ENCODE results near the gene STK11IP. TPM values are rescaled to one million over a fixed set of nuclear protein-coding genes. Genes with fewer than 3 reads are reported as not detected.
A peak's percentile ranks its signal among the peaks of the same experiment; 100 is the strongest.

STK11IP gene
- total RNA-seq, 3 donors from 2014 or later, result 34.6 to 42.0 (median 39.6) TPM

DNA sequence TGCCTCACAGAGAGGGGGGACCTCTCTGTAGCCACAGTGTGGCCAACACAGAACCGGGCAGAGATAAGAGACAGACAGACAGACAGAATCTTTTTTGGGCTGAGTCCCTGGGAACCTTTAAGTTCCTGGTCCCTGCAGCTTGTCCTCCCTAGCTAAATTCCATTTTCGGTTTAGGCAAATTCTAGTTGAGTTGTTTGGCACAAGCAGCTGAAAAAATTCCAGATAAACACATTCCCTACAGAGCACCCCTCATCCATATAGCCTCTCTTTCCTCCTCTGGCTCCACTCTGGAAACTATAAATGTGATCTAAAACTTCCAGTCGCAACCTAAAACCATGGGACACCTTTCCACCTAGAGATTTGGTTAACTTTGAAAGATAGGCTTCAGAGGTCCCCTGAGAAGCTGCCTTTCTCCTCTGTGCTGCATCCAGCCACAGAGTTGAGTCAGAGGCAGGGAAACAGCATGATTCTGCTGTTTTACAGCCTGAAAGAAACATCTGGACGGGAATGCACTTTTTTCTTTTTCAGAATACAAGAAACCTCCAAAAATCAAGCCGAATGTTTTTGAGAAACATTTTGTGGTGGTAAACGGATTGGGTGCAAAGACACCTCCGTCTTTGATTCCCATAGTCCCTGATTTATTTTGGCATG, 60.7 kb downstream of the STK11IP start:
- DNase-seq (no peak), ATAC-seq (no peak)
- Histone ChIP-seq H3K36me3 (ENCODE audit: low read depth) (no peaks in the 10 kb centered on the region), H3K4me3 (no peak overlapping the region), H3K4me1 (ENCODE audit: low read depth) (no peaks in the 10 kb centered on the region), H3K9me3 (peaks cover 3% of the 10 kb centered on the region)
- TF ChIP-seq, protein P1, sequence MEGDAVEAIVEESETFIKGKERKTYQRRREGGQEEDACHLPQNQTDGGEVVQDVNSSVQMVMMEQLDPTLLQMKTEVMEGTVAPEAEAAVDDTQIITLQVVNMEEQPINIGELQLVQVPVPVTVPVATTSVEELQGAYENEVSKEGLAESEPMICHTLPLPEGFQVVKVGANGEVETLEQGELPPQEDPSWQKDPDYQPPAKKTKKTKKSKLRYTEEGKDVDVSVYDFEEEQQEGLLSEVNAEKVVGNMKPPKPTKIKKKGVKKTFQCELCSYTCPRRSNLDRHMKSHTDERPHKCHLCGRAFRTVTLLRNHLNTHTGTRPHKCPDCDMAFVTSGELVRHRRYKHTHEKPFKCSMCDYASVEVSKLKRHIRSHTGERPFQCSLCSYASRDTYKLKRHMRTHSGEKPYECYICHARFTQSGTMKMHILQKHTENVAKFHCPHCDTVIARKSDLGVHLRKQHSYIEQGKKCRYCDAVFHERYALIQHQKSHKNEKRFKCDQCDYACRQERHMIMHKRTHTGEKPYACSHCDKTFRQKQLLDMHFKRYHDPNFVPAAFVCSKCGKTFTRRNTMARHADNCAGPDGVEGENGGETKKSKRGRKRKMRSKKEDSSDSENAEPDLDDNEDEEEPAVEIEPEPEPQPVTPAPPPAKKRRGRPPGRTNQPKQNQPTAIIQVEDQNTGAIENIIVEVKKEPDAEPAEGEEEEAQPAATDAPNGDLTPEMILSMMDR (IDR thresholded peaks at IDR 0.05), result no peak
- intact Hi-C loops (cut with DNase I, micrococcal nuclease), result no loop called here

GRCh38 chr2:219658874-219659273, 61.2 kb downstream of the STK11IP start:
- Histone ChIP-seq H3K4me1 (ENCODE audit: low read depth) (no peaks in the 10 kb centered on the region), H3K36me3 (ENCODE audit: low read depth) (no peaks in the 10 kb centered on the region), H3K9me3 (peaks cover 3% of the 10 kb centered on the region), H3K4me3 (no peak overlapping the region)
- TF ChIP-seq, protein P1 (IDR thresholded peaks at IDR 0.05), result no peak
- intact Hi-C loops (cut with DNase I, micrococcal nuclease), result no loop called here
- DNase-seq (no peak), ATAC-seq (no peak)

GRCh38 chr2:219661197-219661954, 63.7 kb downstream of the STK11IP start:
- TF ChIP-seq, protein P1 (IDR thresholded peaks at IDR 0.05), result no peak
- H3K4me3 ChIP-seq, result no peak overlapping the region
- H3K36me3 ChIP-seq (ENCODE audit: low read depth), result no peaks in the 10 kb centered on the region
- H3K9me3 ChIP-seq, result peaks cover 3% of the 10 kb centered on the region
- no peaks in the 10 kb centered on the region for H3K4me1 ChIP-seq (ENCODE audit: low read depth)
- peak; percentile 90 for ATAC-seq
- intact Hi-C loops (cut with DNase I, micrococcal nuclease), result no loop called here
- DNase-seq, result no peak

DNA sequence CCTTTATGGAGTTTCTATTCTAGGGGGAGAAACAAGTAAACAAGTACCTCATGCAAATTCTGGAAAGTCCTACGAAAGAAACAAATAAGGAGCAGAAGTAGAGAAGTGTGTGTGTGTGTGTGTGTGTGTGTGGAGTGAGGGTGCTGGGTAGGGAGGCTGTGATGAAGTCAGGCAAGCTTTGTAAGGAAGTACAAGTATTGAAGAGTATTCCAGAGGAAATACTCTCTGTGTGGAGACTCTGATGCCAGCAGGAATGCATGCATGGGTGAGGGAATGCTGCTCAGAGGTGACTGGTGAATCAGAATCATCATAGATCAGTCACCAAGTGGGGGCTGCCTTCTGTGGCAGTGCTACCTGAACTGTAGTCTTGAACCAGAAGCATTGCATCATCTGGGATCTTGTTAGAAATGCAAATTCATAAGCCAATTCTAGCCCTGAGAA, 64.3 kb downstream of the STK11IP start:
- Histone ChIP-seq H3K36me3 (ENCODE audit: low read depth) (no peaks in the 10 kb centered on the region), H3K4me3 (no peak overlapping the region), H3K4me1 (ENCODE audit: low read depth) (no peaks in the 10 kb centered on the region), H3K9me3 (peaks cover 3% of the 10 kb centered on the region)
- intact Hi-C loops (cut with DNase I, micrococcal nuclease), result no loop called here
- ATAC-seq (peak; percentile 50), DNase-seq (no peak)
- TF ChIP-seq, protein P1 (IDR thresholded peaks at IDR 0.05), result no peak

DNA sequence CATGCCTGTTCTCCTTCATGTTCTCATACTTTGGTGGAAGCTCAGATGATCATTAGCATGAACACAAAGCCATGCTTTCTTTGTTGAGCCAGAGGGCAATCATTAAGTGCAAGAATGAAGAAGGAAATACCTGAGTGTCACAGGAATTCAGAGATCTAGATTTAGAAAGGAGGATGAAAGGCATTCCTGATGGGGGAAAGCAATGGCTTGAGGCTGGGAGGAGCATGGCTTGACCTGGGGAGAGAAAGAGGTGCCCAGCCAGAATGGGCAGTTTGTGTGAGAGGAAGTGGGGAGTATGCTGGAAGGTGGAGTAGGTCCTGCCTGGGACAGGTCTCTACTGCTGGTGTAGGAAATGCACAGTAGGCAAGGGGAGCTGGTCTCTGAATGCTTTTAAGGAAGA, 64.9 kb downstream of the STK11IP start:
- DNase-seq (no peak), ATAC-seq (no peak)
- Histone ChIP-seq H3K4me3 (no peak overlapping the region), H3K4me1 (ENCODE audit: low read depth) (no peaks in the 10 kb centered on the region), H3K9me3 (peaks cover 3% of the 10 kb centered on the region), H3K36me3 (ENCODE audit: low read depth) (no peaks in the 10 kb centered on the region)
- intact Hi-C loops (cut with DNase I, micrococcal nuclease), result no loop called here
- TF ChIP-seq, protein P1 (IDR thresholded peaks at IDR 0.05), result no peak
